Spleen (tissue), 11 donors: ENCODE data around the gene KIFAP3. TPM values are rescaled to one million over a fixed set of nuclear protein-coding genes. Genes with fewer than 3 reads are reported as not detected.
"Not testable (repeated sequence)": the region's sequence is repeated elsewhere in the genome, so short reads cannot be mapped to it uniquely, and the experiment has no call there.

Experiments used
- DNase-seq: peaks from one replicate; pipeline ENCODE4 v3.0.0-alpha.2; 2020
- H3K27ac ChIP-seq, 8 donors: fragments of 200-600 bp; sonication (generic) in 7 of 8; 1 replicate in 4 of 8; 2 replicates in 4 of 8; pipeline versions ENCODE4 v1.5.0 to v1.8.0; 2016 to 2021; ENCODE audit warnings: inconsistent platforms in 4 of 8, mild to moderate bottlenecking in 4 of 8, moderate library complexity in 1 of 8
- H3K27me3 ChIP-seq, 7 donors: fragments of 200-600 bp; sonication (generic) in 6 of 7; replicated peaks in 1 of 7; 1 replicate in 4 of 7; 2 replicates in 3 of 7; pipeline versions ENCODE4 v1.5.0 to v1.8.0; 2016 to 2021; ENCODE audit warnings: inconsistent platforms in 3 of 7, mild to moderate bottlenecking in 1 of 7
- H3K36me3 ChIP-seq, 6 donors: fragments of 200-600 bp; sonication (generic) in 5 of 6; 1 replicate in 4 of 6; 2 replicates in 2 of 6; pipeline versions ENCODE4 v1.5.0 to v1.8.0; 2016 to 2021; ENCODE audit warnings: inconsistent platforms in 2 of 6
- H3K4me1 ChIP-seq, 6 donors: fragments of 200-600 bp; sonication (generic) in 5 of 6; 1 replicate in 3 of 6; 2 replicates in 3 of 6; pipeline versions ENCODE4 v1.5.0 to v1.8.0; 2016 to 2021; ENCODE audit warnings: inconsistent platforms in 3 of 6
- H3K4me3 ChIP-seq, 8 donors: fragments of 200-600 bp; sonication (generic) in 7 of 8; 1 replicate in 4 of 8; 2 replicates in 4 of 8; pipeline versions ENCODE4 v1.5.0 to v1.8.0; 2016 to 2021; ENCODE audit warnings: inconsistent platforms in 4 of 8, mild to moderate bottlenecking in 4 of 8, moderate library complexity in 2 of 8
- H3K9me3 ChIP-seq, 8 donors: fragments of 200-600 bp; sonication (generic) in 7 of 8; 1 replicate in 4 of 8; 2 replicates in 4 of 8; pipeline versions ENCODE4 v1.5.0 to v1.8.0; 2016 to 2021; ENCODE audit warnings: inconsistent platforms in 4 of 8
- POLR2A ChIP-seq, 3 donors: fragments of 450-650 bp; IDR thresholded peaks; one replicate each; pipeline ENCODE4 v1.5.1; 2017; ENCODE audit warnings: antibody characterized with exemption in 3 of 3, mild to moderate bottlenecking in 1 of 3
- POLR2AphosphoS5 ChIP-seq, 3 donors: sonication (generic); formaldehyde crosslinking; IDR thresholded peaks; one replicate each; pipeline ENCODE4 v1.5.1; 2017; ENCODE audit warnings: antibody characterized with exemption in 3 of 3
- WGBS, 5 donors: extraction: QIAGEN DNeasy Blood & Tissue Kit in 3 of 5; methylation state at CpG; one replicate each; pipeline versions ENCODE4 v1.1.5 to v1.1.7; 2013 to 2018; 5-methylcytosine and 5-hydroxymethylcytosine counted together
- intact Hi-C: fragments of 100-400 bp; cut with DNase I; formaldehyde crosslinking; loops from one replicate; pipeline ENCODE4 v1.15.0; 2023; ENCODE audit warnings: low total_unique reads
- polyA plus RNA-seq, 3 donors: library from polyadenylated mRNA; stranded (reverse); fragments of 200-250 nt; gene quantifications; one replicate each; pipeline ENCODE4 v1.2.1, GENCODE V29; 2013
- total RNA-seq, 7 donors: library from RNA; depleted of rRNA in 3 of 7; stranded (reverse); fragments of >200 nt in 3 of 7; fragmentation: NEBNext Ultra II Directional in 4 of 7; extraction: Animal tissue kit (Norgen Biotek cat#: 25700) in 4 of 7; gene quantifications; one replicate each; pipeline versions ENCODE4 v1.1.0 to v1.2.1, GENCODE V29; 2016 to 2021
- TF ChIP-seq, protein P1 (sequence below), 11 experiments: fragments of 200-600 bp in 7 of 11; fragments of 450-650 bp in 4 of 11; sonication (generic) in 4 of 11; IDR thresholded peaks in 8 of 11; conservative IDR thresholded peaks in 3 of 11; 1 replicate in 7 of 11; 2 replicates in 4 of 11; pipeline versions ENCODE4 v1.4.0 to v1.8.0; 2016 to 2021; ENCODE audit warnings: antibody characterized with exemption in 11 of 11, inconsistent platforms in 4 of 11, mild to moderate bottlenecking in 1 of 11
- donor health status: healthy with polysubstance abuse.
- donor health status: DM: no; HTN: no; CAD: no; lungs with moderate emphysema.
- donor health status: DM: no; HTN: no; CAD: no.
- donor health status: Bipolar disorder and iron deficiency.
- donor health status: healthy.
- donor health status: DM: no; HTN: no; CAD: no.
- donor health status: DM: yes; HTN: yes; CAD: no.

Gene KIFAP3
- total and polyA plus RNA-seq, 10 donors, result 5.1 to 36.7 (median 20.6) TPM

DNA sequence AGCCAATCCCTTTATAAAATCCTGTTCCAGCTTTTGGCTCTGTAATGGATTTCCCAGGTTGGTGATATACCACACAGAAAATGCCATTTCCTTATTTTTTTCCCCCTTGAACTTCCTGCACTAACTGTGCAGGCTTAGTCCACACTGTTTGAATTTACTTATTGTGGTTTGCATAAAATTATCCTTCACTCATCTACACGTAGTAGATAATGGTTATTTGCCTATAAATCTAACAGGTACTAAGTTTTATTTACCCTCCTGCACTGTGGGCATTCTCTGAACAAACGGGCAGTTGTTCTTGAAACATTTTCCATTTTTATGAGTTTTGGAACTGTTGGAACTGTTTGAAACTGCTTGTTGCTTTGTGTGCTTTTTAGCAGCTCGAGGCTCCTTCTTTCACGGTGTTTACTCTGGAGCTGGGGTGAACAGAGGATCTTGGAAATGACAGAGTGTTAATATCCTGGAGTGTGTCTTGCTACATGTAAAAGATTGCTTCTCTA lies 23.0 kb upstream of the KIFAP3 start:
- Histone ChIP-seq H3K4me3 (no peak overlapping the region), H3K27ac (no peak overlapping the region), H3K36me3 (no peaks in the 10 kb centered on the region), H3K4me1 (no peaks in the 10 kb centered on the region), H3K9me3 (peaks cover 0 to 7% (median 0%) of the 10 kb centered on the region in 8 donors), H3K27me3 (peaks cover 0 to 6% (median 0%) of the 10 kb centered on the region in 7 donors)
- DNase-seq, result no peak
- intact Hi-C loops, result no loop called here
- TF ChIP-seq, protein P1, sequence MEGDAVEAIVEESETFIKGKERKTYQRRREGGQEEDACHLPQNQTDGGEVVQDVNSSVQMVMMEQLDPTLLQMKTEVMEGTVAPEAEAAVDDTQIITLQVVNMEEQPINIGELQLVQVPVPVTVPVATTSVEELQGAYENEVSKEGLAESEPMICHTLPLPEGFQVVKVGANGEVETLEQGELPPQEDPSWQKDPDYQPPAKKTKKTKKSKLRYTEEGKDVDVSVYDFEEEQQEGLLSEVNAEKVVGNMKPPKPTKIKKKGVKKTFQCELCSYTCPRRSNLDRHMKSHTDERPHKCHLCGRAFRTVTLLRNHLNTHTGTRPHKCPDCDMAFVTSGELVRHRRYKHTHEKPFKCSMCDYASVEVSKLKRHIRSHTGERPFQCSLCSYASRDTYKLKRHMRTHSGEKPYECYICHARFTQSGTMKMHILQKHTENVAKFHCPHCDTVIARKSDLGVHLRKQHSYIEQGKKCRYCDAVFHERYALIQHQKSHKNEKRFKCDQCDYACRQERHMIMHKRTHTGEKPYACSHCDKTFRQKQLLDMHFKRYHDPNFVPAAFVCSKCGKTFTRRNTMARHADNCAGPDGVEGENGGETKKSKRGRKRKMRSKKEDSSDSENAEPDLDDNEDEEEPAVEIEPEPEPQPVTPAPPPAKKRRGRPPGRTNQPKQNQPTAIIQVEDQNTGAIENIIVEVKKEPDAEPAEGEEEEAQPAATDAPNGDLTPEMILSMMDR (IDR thresholded peaks at IDR 0.05 in 8 of 11, conservative IDR thresholded peaks at IDR 0.05 in 3 of 11), result no peak
- no peak for TF ChIP-seq POLR2AphosphoS5 (IDR thresholded peaks at IDR 0.05)
- no peak for TF ChIP-seq POLR2A (IDR thresholded peaks at IDR 0.05)
- 26 to 38% (median 31%) methylated on average over 4 of the region's 4 CpGs for WGBS, 5 donors

DNA sequence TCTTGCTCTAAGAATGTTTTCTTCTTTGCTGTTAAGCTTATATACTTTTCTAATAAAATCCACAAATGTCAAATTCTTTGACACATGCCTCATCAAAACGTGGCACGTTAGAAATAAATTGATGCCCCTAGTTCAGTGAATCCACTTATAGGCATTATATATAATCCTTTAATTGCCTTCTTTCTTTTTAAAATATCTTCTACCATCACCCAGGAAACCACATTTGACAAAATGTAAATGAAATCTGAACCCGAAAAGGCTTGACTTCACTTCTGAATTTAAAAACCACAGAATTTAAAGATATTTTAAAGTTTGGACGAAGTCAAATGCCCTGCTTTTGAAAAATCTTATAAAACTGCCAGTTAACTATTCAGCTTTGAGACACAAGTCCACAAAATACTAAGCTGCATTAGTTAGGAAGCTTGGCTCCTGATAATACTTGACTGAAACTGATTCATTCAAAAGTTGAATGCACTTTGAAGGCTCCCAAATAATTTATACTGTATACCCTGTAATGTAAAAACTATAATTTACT lies 22.4 kb upstream of the KIFAP3 start:
- 60 to 69% (median 64%) methylated on average over 4 of the region's 4 CpGs for whole genome bisulfite sequencing, 5 donors
- Histone ChIP-seq H3K27me3 (peaks cover 0 to 6% (median 0%) of the 10 kb centered on the region in 7 donors), H3K36me3 (no peaks in the 10 kb centered on the region), H3K9me3 (peaks cover 0 to 10% (median 0%) of the 10 kb centered on the region in 8 donors), H3K27ac (no peak overlapping the region), H3K4me3 (no peak overlapping the region), H3K4me1 (no peaks in the 10 kb centered on the region)
- DNase-seq, result no peak
- TF ChIP-seq POLR2AphosphoS5 (IDR thresholded peaks at IDR 0.05) (no peak), POLR2A (IDR thresholded peaks at IDR 0.05) (no peak)
- TF ChIP-seq, protein P1 (IDR thresholded peaks at IDR 0.05 in 8 of 11, conservative IDR thresholded peaks at IDR 0.05 in 3 of 11), result no peak
- intact Hi-C loops, result no loop called here

DNA sequence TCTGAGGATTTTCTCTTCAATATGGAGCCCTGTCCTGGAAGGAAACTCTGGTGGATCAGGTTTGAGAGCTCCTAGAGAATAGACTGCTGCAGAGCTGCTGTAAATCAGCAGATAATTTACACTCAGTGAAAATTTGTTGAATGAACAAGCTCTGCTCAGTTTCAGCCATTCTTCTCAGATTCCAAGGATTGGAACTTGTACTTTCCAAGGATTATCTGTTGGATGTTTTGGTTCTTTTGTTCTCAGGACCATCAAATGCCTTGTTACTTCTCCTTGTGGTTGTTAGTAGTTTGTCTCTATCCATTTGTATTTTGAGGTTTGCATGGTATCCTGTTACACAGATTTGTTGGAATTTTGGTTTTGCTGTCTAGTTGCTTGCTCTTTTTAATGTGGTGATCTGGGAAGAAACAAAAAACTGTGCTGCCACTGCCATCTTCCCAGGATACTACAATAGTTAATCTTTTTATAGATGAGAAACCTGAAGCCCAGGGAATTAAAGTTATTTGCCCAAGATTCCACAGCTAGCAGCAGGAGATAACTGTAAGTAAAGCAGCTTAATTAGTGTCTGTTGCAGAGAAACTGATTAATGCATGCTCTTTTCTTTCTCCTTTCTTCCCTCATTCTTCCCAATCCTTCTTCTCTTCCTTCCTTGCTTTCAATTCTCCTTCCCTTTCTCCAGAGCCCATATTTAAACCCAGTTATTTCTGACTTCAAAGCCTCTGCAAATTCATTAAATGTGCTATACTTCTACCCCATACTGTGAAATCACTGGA lies 21.7 kb upstream of the KIFAP3 start:
- H3K4me1 ChIP-seq, result no peaks in the 10 kb centered on the region
- no peak overlapping the region for H3K4me3 ChIP-seq
- TF ChIP-seq POLR2AphosphoS5 (IDR thresholded peaks at IDR 0.05), result no peak
- TF ChIP-seq, protein P1 (IDR thresholded peaks at IDR 0.05 in 8 of 11, conservative IDR thresholded peaks at IDR 0.05 in 3 of 11), result no peak
- no peak for TF ChIP-seq POLR2A (IDR thresholded peaks at IDR 0.05)
- no peak for DNase-seq
- peaks cover 0 to 12% (median 0%) of the 10 kb centered on the region in 8 donors for H3K9me3 ChIP-seq
- no peak overlapping the region for H3K27ac ChIP-seq
- intact Hi-C loops, result no loop called here
- H3K36me3 ChIP-seq, result no peaks in the 10 kb centered on the region
- H3K27me3 ChIP-seq, result peaks cover 0 to 6% (median 0%) of the 10 kb centered on the region in 7 donors

DNA sequence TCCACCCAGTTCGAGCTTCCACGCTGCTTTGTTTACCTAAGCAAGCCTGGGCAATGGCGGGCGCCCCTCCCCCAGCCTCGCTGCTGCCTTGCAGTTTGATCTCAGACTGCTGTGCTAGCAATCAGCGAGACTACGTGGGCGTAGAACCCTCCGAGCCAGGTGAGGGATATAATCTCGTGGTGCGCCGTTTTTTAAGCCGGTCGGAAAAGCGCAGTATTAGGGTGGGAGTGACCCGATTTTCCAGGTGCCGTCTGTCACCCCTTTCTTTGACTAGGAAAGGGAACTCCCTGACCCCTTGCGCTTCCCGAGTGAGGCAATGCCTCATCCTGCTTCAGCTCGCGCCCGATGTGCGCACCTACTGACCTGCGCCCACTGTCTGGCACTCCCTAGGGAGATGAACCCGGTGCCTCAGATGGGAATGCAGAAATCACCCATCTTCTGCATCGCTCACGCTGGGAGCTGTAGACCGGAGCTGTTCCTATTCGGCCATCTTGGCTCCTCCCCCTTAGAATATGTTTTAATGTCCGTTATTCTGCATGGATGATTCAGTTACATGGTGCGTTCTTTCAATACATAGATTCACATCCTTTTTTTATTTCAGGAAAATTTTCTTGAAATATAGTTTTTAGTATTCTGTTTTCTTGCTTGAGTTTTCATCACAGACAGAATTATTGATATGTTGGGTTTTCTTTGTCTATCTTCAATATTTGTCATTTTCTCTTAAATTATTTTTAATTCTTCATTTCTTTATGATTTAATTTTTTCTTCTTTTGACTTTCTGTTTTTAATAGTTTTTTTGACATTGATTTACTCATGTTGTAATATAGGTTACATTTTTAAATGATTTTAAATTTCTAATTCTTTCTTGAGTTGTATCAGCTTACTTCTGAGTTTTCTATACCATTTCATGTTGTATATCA lies 20.5 kb upstream of the KIFAP3 start:
- intact Hi-C loops, result not testable (repeated sequence)

More for the DNA sequence above, 20.5 kb upstream of the KIFAP3 start:
- not testable (repeated sequence) for H3K4me3 ChIP-seq, H3K4me1 ChIP-seq, H3K27me3 ChIP-seq, H3K27ac ChIP-seq, H3K36me3 ChIP-seq, DNase-seq
- H3K9me3 ChIP-seq, result peaks cover 0 to 12% (median 0%) of the 10 kb centered on the region in 8 donors
- 82 to 94% (median 91%) methylated on average over 26 to 31 of the region's 31 CpGs for WGBS, 5 donors
